NOMO-1 (cell line): ENCODE measurements around the gene PYGO2.

Experiments
- DNase-seq, 2 experiments: peaks; one replicate each; lab custom pipeline; 2025; ENCODE audit not compliant: unreplicated experiment in 2 of 2; lab: John Stamatoyannopoulos, UW

PYGO2 gene

GRCh38 chr1:154945962-154946850 is 15.4 kb downstream of the PYGO2 start:
- DNase-seq, result no peak

DNA sequence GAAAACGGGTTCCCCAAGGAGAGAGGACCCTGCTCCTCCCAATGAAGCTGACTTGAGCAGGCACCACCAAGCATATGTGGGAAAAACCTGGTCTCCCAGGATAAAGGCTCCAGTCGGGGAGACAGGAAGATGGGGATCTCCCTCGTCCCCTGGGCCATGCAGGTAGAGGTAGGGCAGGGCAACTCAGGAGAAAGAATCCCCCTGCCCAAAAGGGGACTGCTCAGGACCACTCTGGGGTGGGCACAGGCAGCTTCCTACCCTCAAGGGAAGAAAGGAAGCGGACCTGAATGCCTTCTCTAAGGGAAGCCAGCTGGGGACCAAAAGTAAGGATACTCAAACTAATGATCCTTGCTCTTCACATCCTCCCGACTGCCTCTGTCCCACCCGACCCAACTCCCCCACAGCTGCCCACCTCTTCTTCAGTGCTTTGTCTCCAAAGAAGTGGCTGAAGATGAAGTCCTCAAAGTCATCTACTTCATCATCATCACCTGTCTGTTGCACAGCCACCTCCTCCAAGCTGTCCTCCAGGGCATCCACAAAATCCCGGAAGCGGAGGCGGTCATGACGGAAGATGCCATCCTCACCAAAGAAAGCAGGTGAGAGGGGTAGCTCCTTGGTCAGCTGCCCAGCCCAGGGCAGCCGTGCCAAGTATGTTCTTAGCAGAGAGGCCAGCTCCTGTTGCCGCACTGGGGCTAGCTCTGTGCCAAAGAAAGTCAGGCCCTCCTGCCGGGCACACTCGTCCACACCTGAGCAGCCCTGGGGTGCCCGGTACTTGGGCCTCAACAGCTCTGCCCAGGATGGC is 16.2 kb downstream of the PYGO2 start:
- DNase-seq, result no peak

DNA sequence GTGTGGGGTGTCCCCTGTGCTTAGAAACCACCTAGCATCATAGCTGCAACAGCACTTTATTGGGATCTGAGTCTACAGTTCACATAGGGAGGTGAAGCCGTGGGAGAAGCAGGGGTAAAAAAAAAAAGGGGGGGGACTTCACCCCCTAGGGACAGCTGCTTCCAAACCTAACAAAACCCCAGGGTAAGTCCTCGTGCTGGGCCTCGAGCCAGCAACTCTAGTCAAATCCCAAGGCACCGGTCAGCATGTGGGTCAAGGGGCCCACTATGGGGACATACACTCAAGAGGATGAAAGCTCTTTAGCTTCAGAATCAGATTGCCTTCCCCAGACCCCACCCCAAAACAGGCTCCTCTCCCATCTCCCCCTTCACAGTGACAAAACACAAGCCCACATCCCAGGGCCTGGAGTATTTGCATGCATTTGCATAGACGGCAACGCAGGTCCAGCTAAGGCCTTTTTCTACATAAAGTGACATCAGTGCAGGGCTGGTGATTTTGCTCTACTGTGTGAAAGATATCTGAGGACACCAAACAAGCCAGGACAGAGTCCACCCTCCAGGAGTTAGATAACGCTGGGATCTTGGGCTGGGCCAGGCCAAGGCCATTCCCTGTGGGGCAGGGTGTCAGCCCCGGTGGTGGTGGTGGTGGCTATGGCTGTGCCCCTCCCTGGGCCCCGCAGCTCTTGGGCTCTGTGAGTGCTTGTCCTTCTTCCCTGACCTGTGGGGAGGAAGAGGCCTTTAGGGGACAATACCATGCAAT is 17.0 kb downstream of the PYGO2 start:
- no peak for DNase-seq

DNA sequence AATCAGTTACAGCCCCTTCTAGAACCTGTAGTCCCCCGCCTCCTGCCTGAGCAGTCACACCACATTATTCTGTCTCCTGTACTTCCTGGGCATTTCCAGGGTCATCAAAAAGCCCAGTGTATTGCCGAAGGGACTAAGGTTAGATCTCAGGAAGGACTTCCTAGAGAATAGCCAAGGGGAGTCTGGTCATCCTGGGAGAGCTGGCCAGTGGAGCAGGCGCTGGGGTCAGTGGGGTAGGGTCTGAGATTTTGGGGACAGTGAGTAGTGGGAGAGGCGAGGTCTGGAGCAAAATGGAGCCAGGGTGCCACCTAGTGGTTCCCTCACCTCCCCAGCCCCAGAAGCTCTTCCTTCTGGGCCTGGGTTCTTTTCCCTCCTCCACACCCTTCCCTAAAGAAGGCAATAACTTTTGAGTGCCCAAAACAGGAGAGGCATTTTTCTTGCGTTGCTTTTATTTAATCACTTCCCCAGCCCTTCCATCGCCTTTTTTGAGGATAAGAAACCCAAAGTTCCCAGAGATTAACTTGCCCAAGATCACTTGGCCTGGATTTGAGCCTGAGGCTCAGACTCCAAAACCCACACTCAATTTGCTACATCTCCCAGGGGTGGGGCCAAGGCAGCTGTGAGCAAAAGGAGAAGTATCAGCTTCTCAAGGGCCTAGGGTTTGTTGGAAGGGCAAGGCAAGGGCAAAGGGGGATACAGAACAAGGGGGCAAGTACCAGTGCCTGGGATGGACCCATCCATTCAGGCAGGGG is 17.8 kb downstream of the PYGO2 start:
- DNase-seq, result peak; percentile 69 to 80

GRCh38 chr1:154941333-154942013 is 20.1 kb downstream of the PYGO2 start:
- DNase-seq, result no peak

GRCh38 chr1:154940651-154941194 is 20.9 kb downstream of the PYGO2 start:
- DNase-seq, result no peak

DNA sequence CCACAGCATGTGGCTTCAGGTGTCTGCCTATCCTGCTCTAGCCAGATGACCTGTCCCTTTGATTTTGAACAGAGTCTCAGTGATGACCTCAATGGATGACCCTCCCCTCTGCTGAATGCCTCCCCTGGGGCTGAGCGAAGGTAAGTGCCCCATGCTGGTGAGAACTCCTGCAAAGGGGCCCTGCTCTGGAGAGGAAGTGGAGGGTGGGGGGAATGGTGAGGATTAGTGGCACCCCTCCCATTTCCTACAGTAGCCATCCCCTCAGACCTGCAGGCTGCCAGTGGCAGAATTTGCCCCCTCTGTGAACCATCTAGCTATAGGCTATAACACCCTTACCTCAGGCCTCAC is 21.4 kb downstream of the PYGO2 start:
- no peak for DNase-seq

GRCh38 chr1:154938604-154939399 is 22.8 kb downstream of the PYGO2 start:
- no peak for DNase-seq

GRCh38 chr1:154937988-154938386 is 23.6 kb downstream of the PYGO2 start:
- DNase-seq, result no peak

DNA sequence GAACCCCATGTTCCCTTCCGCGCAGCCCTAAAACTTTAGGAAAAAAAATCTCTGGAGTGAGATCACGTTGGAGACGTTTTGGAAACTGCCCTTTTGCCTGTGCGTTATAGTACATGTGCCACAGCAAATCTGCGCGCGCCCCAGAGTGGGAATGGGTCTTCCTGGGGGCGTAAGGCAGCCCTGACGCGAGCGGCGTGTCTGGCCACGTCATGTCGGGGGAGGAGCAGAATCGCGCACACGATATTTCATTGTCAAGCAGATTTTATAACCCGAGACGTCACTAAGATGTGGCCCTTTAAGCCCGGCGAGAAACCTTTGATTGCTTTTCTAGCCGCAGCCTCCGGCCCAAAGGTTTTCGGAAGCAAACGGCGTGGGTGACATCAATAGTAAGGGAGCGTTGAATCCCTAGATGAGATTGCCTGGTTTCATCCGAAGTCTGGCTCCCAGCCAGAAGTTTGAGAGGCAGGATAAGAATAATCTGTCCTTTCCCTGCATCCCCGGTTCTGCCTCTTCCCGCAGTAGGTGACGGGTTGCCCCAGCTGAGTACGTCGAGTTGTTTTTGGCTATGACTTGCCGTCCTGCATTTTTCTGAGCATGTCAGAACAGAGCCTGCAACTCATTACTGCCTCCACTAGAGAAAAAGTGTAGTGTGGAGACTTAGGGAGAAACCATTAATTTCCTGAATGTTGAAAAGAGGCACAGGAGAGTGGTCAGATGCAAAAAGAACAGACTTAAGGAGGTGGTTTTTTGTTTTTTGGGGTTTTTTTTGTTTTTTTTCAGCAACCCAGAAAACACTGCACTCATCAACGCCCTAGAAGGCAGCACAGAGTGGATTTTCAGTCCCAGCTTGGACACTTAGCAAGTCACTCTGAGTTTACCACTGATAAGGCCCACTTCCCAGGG is 24.2 kb downstream of the PYGO2 start:
- DNase-seq, result peak; percentile 89 to 90

DNA sequence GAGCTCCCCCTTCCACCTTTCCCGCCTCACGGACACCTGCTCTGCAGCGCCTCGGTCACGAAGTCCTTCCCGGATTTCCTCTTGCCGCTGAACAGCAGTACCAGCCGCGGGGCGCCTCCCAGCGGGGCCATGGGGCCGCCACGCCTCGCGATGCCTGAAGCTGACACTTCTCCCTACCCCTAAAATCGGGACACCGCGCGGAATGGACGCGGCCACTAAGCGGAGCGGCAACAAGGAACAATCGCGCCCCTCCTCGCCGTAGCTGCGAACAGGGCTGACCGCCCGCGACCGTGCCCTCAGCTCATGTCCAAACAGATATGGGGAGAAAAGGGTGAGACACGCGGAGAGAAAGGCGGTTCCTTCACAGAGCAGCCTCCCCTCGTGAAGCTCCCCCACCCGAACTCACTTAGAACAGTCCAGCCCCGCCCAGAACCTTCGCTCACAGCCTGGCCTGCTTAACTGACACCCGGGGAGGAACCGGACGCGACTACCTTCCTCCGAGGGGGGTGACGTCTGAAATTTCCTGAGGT is 25.0 kb downstream of the PYGO2 start, which contains the start of gene PMVK:
Gene PMVK, minus strand, starts transcription at position 165 of the 530 bp plus-strand sequence. Its CDS starts 34 bp downstream, at position 131.
- peak; percentile 90 to 93 for DNase-seq

DNA sequence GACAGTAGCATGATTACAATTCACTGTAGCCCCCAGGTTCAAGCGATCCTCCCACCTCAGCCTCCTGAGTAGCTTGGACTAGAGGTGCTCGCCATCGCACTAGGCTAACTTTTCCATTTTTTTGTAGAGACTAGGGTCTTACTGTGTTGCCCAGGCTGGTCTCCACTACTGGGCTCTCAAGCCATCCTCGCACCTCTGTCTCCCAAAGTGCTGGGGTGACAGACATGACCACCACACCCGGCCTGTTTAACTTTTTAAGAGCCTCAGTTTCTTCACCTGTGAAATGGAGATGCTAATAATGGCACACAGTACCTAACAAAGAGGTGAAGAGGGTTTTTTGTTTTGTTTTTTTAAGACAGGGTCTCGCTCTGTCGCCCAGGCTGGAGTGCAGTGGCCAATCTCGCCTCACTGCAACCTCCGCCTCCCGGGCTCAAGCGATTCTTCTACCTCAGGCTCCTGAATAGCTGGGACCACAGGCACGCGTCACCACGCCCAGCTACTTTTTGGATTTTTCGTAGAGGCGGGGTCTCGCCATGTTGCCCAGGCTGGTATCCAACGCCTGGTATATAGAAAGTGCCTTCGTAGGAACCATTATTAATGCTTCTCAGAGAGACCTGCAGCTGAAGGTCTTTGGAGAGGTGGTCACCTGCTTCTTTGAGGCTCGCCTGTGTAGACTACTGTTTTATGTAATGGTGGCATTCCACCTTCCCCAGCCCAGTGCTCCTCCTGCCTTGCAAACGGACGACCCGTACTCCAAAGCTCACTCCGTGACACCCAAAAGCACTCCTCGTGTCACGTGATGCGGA is 25.6 kb downstream of the PYGO2 start:
- no peak for DNase-seq

DNA sequence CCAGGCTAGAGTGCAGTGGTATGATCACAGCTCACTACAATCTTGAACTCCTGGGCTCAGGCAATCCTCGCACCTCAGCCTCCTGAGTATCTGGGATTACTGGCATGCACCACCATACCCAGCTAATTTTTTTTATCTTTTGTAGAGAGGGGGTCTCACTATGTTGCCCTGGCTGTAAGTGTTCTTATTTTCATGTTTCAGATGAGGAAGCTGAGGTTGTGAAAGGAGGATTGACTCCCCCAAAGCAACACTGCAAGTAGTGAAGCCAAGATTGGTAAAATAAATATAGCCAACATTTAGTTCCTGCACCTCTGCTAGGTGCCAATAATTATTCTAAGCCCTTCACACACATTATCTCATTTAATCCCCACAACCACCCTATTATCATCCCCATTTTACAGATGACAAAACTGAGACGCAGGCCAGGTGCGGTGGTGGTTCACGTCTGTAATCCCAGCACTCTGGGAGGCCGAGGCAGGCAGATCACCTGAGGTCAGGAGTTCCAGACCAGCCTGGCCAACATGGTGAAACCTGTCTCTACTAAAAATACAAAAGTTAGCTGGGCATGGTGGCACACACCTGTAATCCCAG is 27.1 kb downstream of the PYGO2 start:
- DNase-seq, result no peak

- DNase-seq, result no peak
Measured at GRCh38 chr1:154931940-154932487, 29.6 kb downstream of the PYGO2 start.

GRCh38 chr1:154926201-154926600 is 35.4 kb downstream of the PYGO2 start:
- no peak for DNase-seq
